ENCODE measurements around the gene PRR14. TPM values are rescaled to one million over a fixed set of nuclear protein-coding genes. Genes with fewer than 3 reads are reported as not detected.

PRR14 gene
- total RNA-seq, 3 donors from 2014 or later (not counting 1 experiment from before 2014, with no cell fraction given): 81.0 to 110 (median 101) TPM

- Mint-ChIP-seq H3K4me3 (no peak overlapping the region), H3K4me1 (peaks cover 39 to 42% of the 10 kb centered on the region in 2 donors), H3K27ac (peak overlapping the region in 1 of 2 donors; percentile 63), H3K36me3 (peaks cover 10% of the 10 kb centered on the region), H3K27me3 (ENCODE audit: low read depth in 2 of 2) (no peaks in the 10 kb centered on the region), H3K9me3 (no peaks in the 10 kb centered on the region)
- TF ChIP-seq CTCF (IDR thresholded peaks at IDR 0.05): no peak
- DNase-seq (no peak), ATAC-seq (no peak)
- Histone ChIP-seq H3K9me3 (ENCODE audit: control insufficient read depth, insufficient read depth, low read length) (no peaks in the 10 kb centered on the region), H3K36me3 (ENCODE audit: control insufficient read depth, insufficient read depth, low read length) (peaks cover 91% of the 10 kb centered on the region), H3K4me1 (ENCODE audit: control insufficient read depth, insufficient read depth, low read length) (peaks cover 31% of the 10 kb centered on the region), H3K27ac (ENCODE audit: low read length) (no peak overlapping the region), H3K4me3 (ENCODE audit: low read length) (no peak overlapping the region), H3K27me3 (ENCODE audit: control insufficient read depth, insufficient read depth, low read length) (no peaks in the 10 kb centered on the region)
- intact Hi-C loops (cut with micrococcal nuclease): no loop called here
- WGBS (ENCODE audit: insufficient coverage): 94% methylated on average over 22 of the region's 22 CpGs
Observed at GRCh38 chr16:30665155-30665829, 14.5 kb downstream of the PRR14 start.

GRCh38 chr16:30665830-30666190, 15.1 kb downstream of the PRR14 start:
- DNase-seq (no peak), ATAC-seq (no peak)
- Mint-ChIP-seq H3K27ac (peak overlapping the region in 1 of 2 donors; percentile 63), H3K36me3 (peaks cover 10% of the 10 kb centered on the region), H3K9me3 (no peaks in the 10 kb centered on the region), H3K27me3 (ENCODE audit: low read depth in 2 of 2) (no peaks in the 10 kb centered on the region), H3K4me1 (peaks cover 33 to 37% of the 10 kb centered on the region in 2 donors), H3K4me3 (no peak overlapping the region)
- TF ChIP-seq CTCF (IDR thresholded peaks at IDR 0.05): no peak
- Histone ChIP-seq H3K36me3 (ENCODE audit: control insufficient read depth, insufficient read depth, low read length) (peaks cover 93% of the 10 kb centered on the region), H3K4me1 (ENCODE audit: control insufficient read depth, insufficient read depth, low read length) (peaks cover 26% of the 10 kb centered on the region), H3K27ac (ENCODE audit: low read length) (no peak overlapping the region), H3K27me3 (ENCODE audit: control insufficient read depth, insufficient read depth, low read length) (no peaks in the 10 kb centered on the region), H3K4me3 (ENCODE audit: low read length) (no peak overlapping the region), H3K9me3 (ENCODE audit: control insufficient read depth, insufficient read depth, low read length) (no peaks in the 10 kb centered on the region)
- WGBS (ENCODE audit: insufficient coverage): 100% methylated on average over 3 of the region's 4 CpGs
- intact Hi-C loops (cut with micrococcal nuclease): no loop called here

- peaks cover 10% of the 10 kb centered on the region for H3K36me3 Mint-ChIP-seq
Observed at GRCh38 chr16:30666681-30667080, 15.9 kb downstream of the PRR14 start.

More at GRCh38 chr16:30666681-30667080, 15.9 kb downstream of the PRR14 start:
- Histone ChIP-seq H3K9me3 (ENCODE audit: control insufficient read depth, insufficient read depth, low read length) (no peaks in the 10 kb centered on the region), H3K27me3 (ENCODE audit: control insufficient read depth, insufficient read depth, low read length) (no peaks in the 10 kb centered on the region), H3K4me1 (ENCODE audit: control insufficient read depth, insufficient read depth, low read length) (peaks cover 17% of the 10 kb centered on the region), H3K27ac (ENCODE audit: low read length) (no peak overlapping the region), H3K4me3 (ENCODE audit: low read length) (no peak overlapping the region), H3K36me3 (ENCODE audit: control insufficient read depth, insufficient read depth, low read length) (peaks cover 87% of the 10 kb centered on the region)
- Mint-ChIP-seq H3K4me3 (no peak overlapping the region), H3K27me3 (ENCODE audit: low read depth in 2 of 2) (no peaks in the 10 kb centered on the region), H3K27ac (peak overlapping the region in 1 of 2 donors; percentile 54), H3K9me3 (no peaks in the 10 kb centered on the region), H3K4me1 (peaks cover 25 to 29% of the 10 kb centered on the region in 2 donors)
- DNase-seq (no peak), ATAC-seq (no peak)
- no peak for TF ChIP-seq CTCF (IDR thresholded peaks at IDR 0.05)
- intact Hi-C loops (cut with micrococcal nuclease): no loop called here
- 96% methylated on average over 6 of the region's 7 CpGs for WGBS (ENCODE audit: insufficient coverage)
